GM12878 (cell line): ENCODE measurements around the gene BRME1. TPM values are rescaled to one million over a fixed set of nuclear protein-coding genes. Genes with fewer than 3 reads are reported as not detected.
A peak's percentile ranks its signal among the peaks of the same experiment; 100 is the strongest.

ENCODE experiments used
- NR2F1 ChIP-seq: fragments of 450-650 bp; conservative IDR thresholded peaks from 2 replicates; pipeline ENCODE4 v1.6.1; 2017; ENCODE audit warnings: mild to moderate bottlenecking
- POLR2A ChIP-seq: IDR thresholded peaks from 2 replicates; pipeline ENCODE4 v1.6.1; 2011; ENCODE audit warnings: low read depth, mild to moderate bottlenecking, low read length
- ZNF592 ChIP-seq: fragments of 450-650 bp; IDR thresholded peaks from 2 replicates; pipeline ENCODE4 v1.6.1; 2017; ENCODE audit warnings: mild to moderate bottlenecking, moderate library complexity
- polyA plus RNA-seq, 11 experiments: library from polyadenylated mRNA; depleted of rRNA in 4 of 11; unstranded in 6 of 11; stranded (reverse) in 5 of 11; fragments of >200 nt; fragmentation: Nextera tagmentation in 4 of 11; fragmentation: Illumina TruSeq in 1 of 11; extraction: Ambion mirVana in 4 of 11; extraction: Trizol in 1 of 11; gene quantifications; 1 replicate in 1 of 11; 2 replicates in 10 of 11; pipeline versions ENCODE4 v1.2.1 to v1.2.3, GENCODE V29; 2011 to 2016; ENCODE audit warnings: inconsistent platforms in 2 of 11, missing spikeins in 2 of 11, low read depth in 1 of 11
- total RNA-seq, 4 experiments: library from RNA; depleted of rRNA in 3 of 4; stranded (reverse); fragments of >200 nt in 3 of 4; fragmentation: Illumina TruSeq in 1 of 4; extraction: Trizol in 1 of 4; gene quantifications; 2 replicates each; pipeline versions ENCODE4 v1.2.1 to v1.2.3, GENCODE V29; 2013 to 2021

Gene BRME1
- total and polyA plus RNA-seq, 10 of the 15 experiments (the other 5 are each of a cell fraction or from before 2014, with no cell fraction given), result 0.07 to 2.2 (median 1.1) TPM; not detected in 1

GRCh38 chr19:13865571-13866462 lies 40.1 kb downstream of the BRME1 start (continued):
- peak; percentile 29; the same call in 1 of the 2 replicates for TF ChIP-seq POLR2A
- no peak for TF ChIP-seq ZNF592
- TF ChIP-seq NR2F1, result peak; percentile 49; the same call in 1 of the 2 replicates
